ENCODE measurements around the gene NOVA1.

GRCh38 chr14:26589925-26590324 is 7.9 kb downstream of the NOVA1 start:
- TF ChIP-seq CTCF (conservative IDR thresholded peaks at IDR 0.05; ENCODE audit: low read depth, low read length) = no peak
- no peak for TF ChIP-seq POLR2A (IDR thresholded peaks at IDR 0.05; ENCODE audit: low read depth, low read length)
- no peak for TF ChIP-seq BHLHE40 (IDR thresholded peaks at IDR 0.05; ENCODE audit: low read depth, low read length)
- TF ChIP-seq FOS (IDR thresholded peaks at IDR 0.05; ENCODE audit: low read depth, low read length) = no peak
- TF ChIP-seq SMC3 (IDR thresholded peaks at IDR 0.05; ENCODE audit: low read depth, low read length) = no peak
- no peak for TF ChIP-seq MAFK (IDR thresholded peaks at IDR 0.05; ENCODE audit: low read depth, low read length)
- no peak for TF ChIP-seq ELK1 (IDR thresholded peaks at IDR 0.05; ENCODE audit: borderline replicate concordance, low read depth, low read length)
- no peak for TF ChIP-seq RAD21 (IDR thresholded peaks at IDR 0.05; ENCODE audit: low read length)
